NCI-H524 (cell line): Measurements from ENCODE around the gene CCDC18.
A peak's percentile ranks its signal among the peaks of the same experiment; 100 is the strongest.
"Not testable (repeated sequence)": the region's sequence is repeated elsewhere in the genome, so short reads cannot be mapped to it uniquely, and the experiment has no call there.

ENCODE experiments used
- DNase-seq, 2 experiments: peaks; one replicate each; lab custom pipeline; 2025; lab: John Stamatoyannopoulos, UW

CCDC18 gene

GRCh38 chr1:93171549-93172034, 8.9 kb upstream of the CCDC18 start:
- DNase-seq = no peak

- no peak for DNase-seq
Measured at GRCh38 chr1:93172778-93173177, 7.7 kb upstream of the CCDC18 start.

- not testable (repeated sequence) for DNase-seq
Measured at GRCh38 chr1:93174638-93175037, 5.9 kb upstream of the CCDC18 start.

- DNase-seq = no peak
Measured at GRCh38 chr1:93177991-93178390, 2.5 kb upstream of the CCDC18 start.

GRCh38 chr1:93178418-93178817, 2.1 kb upstream of the CCDC18 start:
- no peak for DNase-seq

- peak; percentile 88 to 97 for DNase-seq
Measured at GRCh38 chr1:93179886-93180722, 420 bp upstream of the CCDC18 start, which contains the start of gene TMED5. TSS of gene TMED5 (minus strand) at chr1:93180413. CDS start at chr1:93180242, 171 bp downstream.

GRCh38 chr1:93186667-93187066, 6.1 kb downstream of the CCDC18 start:
- no peak for DNase-seq

- no peak for DNase-seq
Measured at GRCh38 chr1:93190432-93190831, 9.9 kb downstream of the CCDC18 start.

- DNase-seq = no peak
Measured at GRCh38 chr1:93194231-93194990, 13.9 kb downstream of the CCDC18 start.

GRCh38 chr1:93196591-93196990, 16.1 kb downstream of the CCDC18 start:
- no peak for DNase-seq

GRCh38 chr1:93199150-93199549, 18.6 kb downstream of the CCDC18 start:
- no peak for DNase-seq

GRCh38 chr1:93200086-93200620, 19.6 kb downstream of the CCDC18 start:
- DNase-seq = no peak

- no peak for DNase-seq
Measured at GRCh38 chr1:93200714-93201113, 20.2 kb downstream of the CCDC18 start.

- DNase-seq = no peak
Measured at GRCh38 chr1:93205892-93206566, 25.5 kb downstream of the CCDC18 start.

GRCh38 chr1:93206567-93206954, 26.0 kb downstream of the CCDC18 start:
- no peak for DNase-seq

- no peak for DNase-seq
Measured at GRCh38 chr1:93207211-93207610, 26.7 kb downstream of the CCDC18 start.

- DNase-seq = no peak
Measured at GRCh38 chr1:93215322-93215721, 34.8 kb downstream of the CCDC18 start.

- DNase-seq = no peak
Measured at GRCh38 chr1:93219443-93219842, 38.9 kb downstream of the CCDC18 start.

- not testable (repeated sequence) for DNase-seq
Measured at GRCh38 chr1:93220716-93221115, 40.2 kb downstream of the CCDC18 start.

- DNase-seq = no peak
Measured at GRCh38 chr1:93221913-93222312, 41.4 kb downstream of the CCDC18 start.

- no peak for DNase-seq
Measured at GRCh38 chr1:93223023-93223675, 42.6 kb downstream of the CCDC18 start.

GRCh38 chr1:93235261-93235660, 54.7 kb downstream of the CCDC18 start:
- DNase-seq = no peak
